Sigmoid colon (tissue), 7 donors: ENCODE measurements around the gene TCP11. TPM values are rescaled to one million over a fixed set of nuclear protein-coding genes. Genes with fewer than 3 reads are reported as not detected.

Source experiments
- DNase-seq: peaks from one replicate; pipeline ENCODE4 v3.0.0-alpha.2; 2019
- H3K27ac ChIP-seq, 4 donors: fragments of 200-600 bp; sonication (generic); one replicate each; pipeline ENCODE4 v1.5.1; 2016 to 2019; ENCODE audit warnings: mild to moderate bottlenecking in 1 of 4
- H3K27me3 ChIP-seq, 3 donors: fragments of 200-600 bp; sonication (generic); one replicate each; pipeline ENCODE4 v1.5.1; 2019; ENCODE audit warnings: mild to moderate bottlenecking in 1 of 3
- H3K36me3 ChIP-seq, 4 donors: fragments of 200-600 bp; sonication (generic); one replicate each; pipeline ENCODE4 v1.5.1; 2016 to 2019
- H3K4me1 ChIP-seq, 4 donors: fragments of 200-600 bp; sonication (generic); one replicate each; pipeline ENCODE4 v1.5.1; 2017 to 2019
- H3K4me3 ChIP-seq, 4 donors: fragments of 200-600 bp; sonication (generic); one replicate each; pipeline ENCODE4 v1.5.1; 2017 to 2019; ENCODE audit warnings: mild to moderate bottlenecking in 2 of 4, moderate library complexity in 1 of 4
- H3K9me3 ChIP-seq, 4 donors: fragments of 200-600 bp in 3 of 4; sonication (generic) in 3 of 4; one replicate each; pipeline versions ENCODE4 v1.5.1 to v1.6.1; 2013 to 2019
- CTCF ChIP-seq, 4 experiments: fragments of 450-650 bp in 3 of 4; fragments of 200-600 bp in 1 of 4; IDR thresholded peaks; one replicate each; pipeline ENCODE4 v1.5.1; 2016 to 2019; ENCODE audit warnings: antibody characterized with exemption in 4 of 4, mild to moderate bottlenecking in 3 of 4, moderate library complexity in 2 of 4
- EP300 ChIP-seq, 4 donors: sonication (generic); formaldehyde crosslinking; IDR thresholded peaks; one replicate each; pipeline ENCODE4 v1.6.1; 2017; ENCODE audit warnings: antibody characterized with exemption in 4 of 4
- POLR2A ChIP-seq, 2 donors: fragments of 450-650 bp; IDR thresholded peaks; one replicate each; pipeline ENCODE4 v1.6.1; 2016; ENCODE audit warnings: antibody characterized with exemption in 2 of 2, mild to moderate bottlenecking in 2 of 2, moderate library complexity in 2 of 2
- POLR2AphosphoS5 ChIP-seq, 4 donors: sonication (generic); formaldehyde crosslinking; IDR thresholded peaks; one replicate each; pipeline ENCODE4 v1.6.1; 2017; ENCODE audit warnings: antibody characterized with exemption in 4 of 4
- WGBS, 2 donors: extraction: QIAGEN DNeasy Blood & Tissue Kit; methylation state at CpG; one replicate each; pipeline ENCODE4 v1.1.7; 2013; 5-methylcytosine and 5-hydroxymethylcytosine counted together
- intact Hi-C: fragments of 100-400 bp; cut with DNase I; formaldehyde crosslinking; loops from one replicate; pipeline ENCODE4 v1.15.1; 2023
- polyA plus RNA-seq, 3 donors: library from polyadenylated mRNA; stranded (reverse); fragments of 200-250 nt; gene quantifications; one replicate each; pipeline ENCODE4 v1.2.3, GENCODE V29; 2013
- total RNA-seq, 4 donors: library from RNA; depleted of rRNA; stranded (reverse); fragments of >200 nt; gene quantifications; one replicate each; pipeline ENCODE4 v1.1.0, GENCODE V29; 2016
- donor health status: healthy with polysubstance abuse.
- donor health status: Bipolar disorder and iron deficiency.
- donor health status: healthy.

Gene TCP11
- total and polyA plus RNA-seq, 7 donors: 0.66 TPM; not detected in 6

- no peaks in the 10 kb centered on the region for H3K9me3 ChIP-seq
- H3K4me1 ChIP-seq: peaks cover 0 to 79% (median 61%) of the 10 kb centered on the region in 4 donors
- TF ChIP-seq EP300 (IDR thresholded peaks at IDR 0.05) (no peak), POLR2AphosphoS5 (IDR thresholded peaks at IDR 0.05) (peak in 1 of 4 donors; percentile 4)
- H3K27me3 ChIP-seq: no peaks in the 10 kb centered on the region
- peaks cover 44 to 51% (median 48%) of the 10 kb centered on the region in 4 donors for H3K36me3 ChIP-seq
- 95 to 97% methylated on average over 19 of the region's 19 CpGs for WGBS, 2 donors
- DNase-seq: no peak
- no peak overlapping the region for H3K4me3 ChIP-seq
- intact Hi-C loops: no loop called here
- peak overlapping the region; percentile 67 to 82 (median 78) for H3K27ac ChIP-seq
Measured at GRCh38 chr6:35089216-35089934, 51.8 kb downstream of the TCP11 start.

GRCh38 chr6:35088281-35089215, 52.6 kb downstream of the TCP11 start:
- Histone ChIP-seq H3K9me3 (no peaks in the 10 kb centered on the region), H3K36me3 (peaks cover 45 to 59% (median 55%) of the 10 kb centered on the region in 4 donors), H3K4me1 (peaks cover 0 to 83% (median 65%) of the 10 kb centered on the region in 4 donors), H3K27ac (peak overlapping the region; percentile 67 to 82 (median 78)), H3K27me3 (no peaks in the 10 kb centered on the region), H3K4me3 (no peak overlapping the region)
- peak; percentile 61 for DNase-seq
- intact Hi-C loops: no loop called here
- no peak for TF ChIP-seq POLR2AphosphoS5 (IDR thresholded peaks at IDR 0.05)
- no peak for TF ChIP-seq CTCF (IDR thresholded peaks at IDR 0.05)
- TF ChIP-seq EP300 (IDR thresholded peaks at IDR 0.05): no peak
- no peak for TF ChIP-seq POLR2A (IDR thresholded peaks at IDR 0.05)
- WGBS, 2 donors: 86 to 90% methylated on average over 24 of the region's 24 CpGs

- Histone ChIP-seq H3K27ac (peak overlapping the region; percentile 67 to 82 (median 78)), H3K4me3 (no peak overlapping the region), H3K36me3 (peaks cover 51 to 68% (median 65%) of the 10 kb centered on the region in 4 donors), H3K4me1 (peaks cover 0 to 77% (median 61%) of the 10 kb centered on the region in 4 donors), H3K9me3 (no peaks in the 10 kb centered on the region), H3K27me3 (no peaks in the 10 kb centered on the region)
- 91 to 94% methylated on average over 22 of the region's 22 CpGs for WGBS, 2 donors
- intact Hi-C loops: no loop called here
- no peak for TF ChIP-seq POLR2A (IDR thresholded peaks at IDR 0.05)
- no peak for TF ChIP-seq EP300 (IDR thresholded peaks at IDR 0.05)
- no peak for TF ChIP-seq POLR2AphosphoS5 (IDR thresholded peaks at IDR 0.05)
- TF ChIP-seq CTCF (IDR thresholded peaks at IDR 0.05): no peak
- DNase-seq: peak; percentile 67
Measured at GRCh38 chr6:35087361-35088280, 53.5 kb downstream of the TCP11 start.

GRCh38 chr6:35086636-35087360, 54.3 kb downstream of the TCP11 start:
- Histone ChIP-seq H3K27ac (peak overlapping the region; percentile 67 to 82 (median 78)), H3K9me3 (no peaks in the 10 kb centered on the region), H3K4me1 (peaks cover 0 to 77% (median 55%) of the 10 kb centered on the region in 4 donors), H3K27me3 (no peaks in the 10 kb centered on the region), H3K36me3 (peaks cover 58 to 76% (median 70%) of the 10 kb centered on the region in 4 donors), H3K4me3 (no peak overlapping the region)
- TF ChIP-seq POLR2A (IDR thresholded peaks at IDR 0.05) (no peak), POLR2AphosphoS5 (IDR thresholded peaks at IDR 0.05) (no peak), EP300 (IDR thresholded peaks at IDR 0.05) (no peak), CTCF (IDR thresholded peaks at IDR 0.05) (no peak)
- WGBS, 2 donors: 89 to 91% methylated on average over 12 of the region's 12 CpGs
- peak; percentile 57 for DNase-seq
- intact Hi-C loops: no loop called here
